GM19099 (cell line): Measurements from ENCODE around the gene CDKN2D.

Experiments used
- POLR2A ChIP-seq: IDR thresholded peaks from 3 replicates; pipeline ENCODE4 v1.6.1; 2011; ENCODE audit warnings: low read depth; ENCODE audit not compliant: insufficient read length; ENCODE audit errors: extremely low read depth

The CDKN2D gene

GRCh38 chr19:10568826-10569651 lies at the start of gene CDKN2D:
TSS of gene CDKN2D (minus strand) at chr19:10568979. CDS start at chr19:10568653, 326 bp downstream.
- TF ChIP-seq POLR2A = peak; percentile 38

- no peak for TF ChIP-seq POLR2A
These were observed 48.8 kb upstream of the CDKN2D start for GRCh38 chr19:10617409-10618121.

- no peak for TF ChIP-seq POLR2A
These were observed 46.7 kb upstream of the CDKN2D start for GRCh38 chr19:10615429-10616023.

DNA sequence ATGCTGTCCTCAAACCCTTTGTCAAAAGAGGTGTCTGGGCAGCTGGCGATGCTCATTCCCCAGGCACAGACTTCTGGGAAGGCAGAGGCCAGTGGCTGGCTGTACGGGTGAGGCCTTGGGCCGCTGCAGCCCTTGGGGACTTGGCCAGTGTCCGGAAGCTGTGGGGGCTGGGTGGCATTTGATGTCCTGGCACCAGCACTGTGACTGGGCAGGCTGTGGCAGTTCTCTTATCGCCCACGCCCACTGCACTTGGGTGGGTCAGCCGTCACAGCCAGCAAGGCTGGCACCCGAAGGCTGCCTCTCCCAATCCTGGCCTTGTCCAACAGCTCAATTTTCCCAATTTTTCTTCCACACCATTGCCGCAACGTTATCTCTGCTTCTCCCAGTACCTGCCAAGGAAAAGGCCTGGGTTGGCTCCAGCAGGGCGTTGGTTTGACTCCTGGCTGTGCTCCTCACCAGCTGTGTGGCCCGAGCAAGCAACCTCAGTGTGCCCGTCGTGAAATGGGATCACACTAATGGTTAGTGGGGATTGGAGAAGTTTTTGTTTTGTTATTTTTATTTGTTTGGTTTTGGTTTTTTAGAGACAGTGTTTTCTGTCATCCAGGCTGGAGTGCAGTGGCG lies 43.8 kb upstream of the CDKN2D start:
- no peak for TF ChIP-seq POLR2A

- TF ChIP-seq POLR2A = no peak
These were observed 43.1 kb upstream of the CDKN2D start for GRCh38 chr19:10611907-10612306.

- peak; percentile 63 for TF ChIP-seq POLR2A
These were observed 35.7 kb upstream of the CDKN2D start for GRCh38 chr19:10604460-10604980.

- TF ChIP-seq POLR2A = no peak
These were observed 35.2 kb upstream of the CDKN2D start for GRCh38 chr19:10603873-10604459.

GRCh38 chr19:10603084-10603872 lies 34.5 kb upstream of the CDKN2D start:
- peak; percentile 66 for TF ChIP-seq POLR2A

GRCh38 chr19:10602330-10603083 lies 33.7 kb upstream of the CDKN2D start:
- peak; percentile 69 for TF ChIP-seq POLR2A

DNA sequence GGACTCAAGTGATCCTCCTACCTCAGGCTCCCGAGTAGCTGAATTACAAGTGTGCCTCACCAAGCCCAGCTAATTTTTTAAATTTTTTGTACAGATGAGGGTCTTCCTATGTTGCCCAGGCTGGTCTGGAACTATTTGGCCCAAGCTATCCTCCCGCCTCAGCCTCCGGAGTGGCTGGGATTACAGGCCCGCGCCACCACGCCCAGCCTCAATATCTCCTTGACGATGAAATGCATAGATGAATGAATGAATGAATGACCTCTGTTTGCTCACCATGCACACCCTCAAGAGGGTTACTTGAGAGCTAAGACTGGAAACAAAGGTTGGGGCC lies 33.2 kb upstream of the CDKN2D start:
- no peak for TF ChIP-seq POLR2A

- TF ChIP-seq POLR2A = no peak
These were observed 31.4 kb upstream of the CDKN2D start for GRCh38 chr19:10600149-10600548.

DNA sequence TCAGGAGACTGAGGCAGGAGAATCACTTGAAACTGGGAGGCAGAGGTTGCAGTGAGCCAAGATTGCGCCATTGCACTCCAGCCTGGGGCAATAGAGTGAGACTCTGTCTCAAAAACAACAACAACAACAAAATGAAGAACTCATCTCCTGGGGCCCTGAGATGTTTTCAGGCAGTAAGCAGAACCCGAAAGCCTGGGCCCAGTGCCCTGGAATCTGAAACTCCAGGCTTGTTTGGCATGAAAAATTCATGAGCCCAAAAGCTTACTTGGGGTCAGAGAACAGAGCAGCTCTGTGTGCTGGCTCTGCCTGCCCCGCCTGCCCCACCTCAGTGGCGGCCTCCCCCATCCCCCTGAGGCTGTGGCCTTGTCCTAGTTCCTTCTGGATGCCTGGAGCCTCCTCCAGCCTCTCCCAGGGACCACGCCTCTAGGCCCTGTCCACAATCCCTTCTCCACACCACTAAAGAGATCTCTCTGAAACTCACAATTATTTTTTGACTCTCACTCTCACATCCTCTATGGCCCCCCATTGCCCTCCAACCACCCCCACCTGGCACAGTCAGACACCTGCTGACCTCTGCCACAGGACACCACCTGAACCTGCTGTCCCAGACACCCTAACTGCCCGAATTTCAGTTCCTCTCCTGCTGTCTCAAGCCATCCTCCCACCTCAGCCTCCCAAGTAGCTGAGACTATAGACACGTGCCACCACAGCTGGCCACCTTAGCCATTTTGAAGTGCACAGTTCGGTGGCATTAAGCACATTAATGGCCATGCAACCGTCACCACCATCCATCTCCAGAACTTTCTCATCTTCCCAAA lies 25.2 kb upstream of the CDKN2D start:
- no peak for TF ChIP-seq POLR2A
